GM23248 (cell line): ENCODE measurements around the gene GLG1.
"Not testable (repeated sequence)": the region's sequence is repeated elsewhere in the genome, so short reads cannot be mapped to it uniquely, and the experiment has no call there.

Source experiments
- EZH2 ChIP-seq: fragments of 200-600 bp; sonication (generic); IDR thresholded peaks from 2 replicates; pipeline ENCODE4 v1.6.1; 2018; ENCODE audit warnings: antibody characterized with exemption, mild to moderate bottlenecking; ENCODE audit not compliant: insufficient read depth, poor library complexity, severe bottlenecking
- EZH2phosphoT487 ChIP-seq: fragments of 200-600 bp; sonication (generic); IDR thresholded peaks from 2 replicates; pipeline ENCODE4 v1.6.1; 2018; ENCODE audit warnings: antibody characterized with exemption, moderate library complexity, mild to moderate bottlenecking, low read depth; ENCODE audit not compliant: insufficient read depth

DNA sequence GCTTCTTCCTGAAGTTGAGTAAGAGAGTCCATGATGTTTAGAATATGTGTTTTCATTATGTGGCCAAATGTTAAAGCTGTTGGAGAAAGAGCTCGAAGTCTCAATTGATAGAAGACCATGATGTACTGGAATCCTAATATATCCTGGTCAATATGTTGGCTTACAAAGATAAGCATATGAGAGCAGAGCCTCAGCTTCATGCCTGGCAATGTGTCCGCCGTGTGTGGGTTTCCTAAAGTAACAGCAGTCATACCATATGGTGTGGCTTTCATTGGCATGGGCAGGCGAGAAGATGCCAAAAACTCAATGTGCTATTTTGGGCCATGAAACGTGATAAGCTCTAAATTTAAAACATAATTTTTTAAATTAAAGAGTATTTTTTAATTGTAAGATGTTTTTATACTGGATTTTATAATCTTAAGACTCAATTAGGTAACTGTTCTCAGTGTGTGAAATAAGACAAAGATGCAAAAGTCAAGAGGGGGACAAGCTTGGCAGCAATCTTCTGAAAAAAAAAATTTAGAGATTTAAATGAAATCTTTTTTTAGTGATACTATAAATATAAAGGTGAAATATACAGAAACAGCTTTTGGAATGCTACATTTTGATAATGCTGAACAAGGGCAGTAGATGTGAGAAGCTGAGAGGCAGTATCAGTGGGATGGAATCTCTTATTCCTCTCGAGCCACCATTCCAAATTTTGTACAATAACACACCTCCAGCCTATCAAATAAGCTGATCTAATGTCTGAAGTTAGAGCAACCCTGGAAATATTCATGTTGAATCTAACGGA, 56.5 kb downstream of the GLG1 start:
- not testable (repeated sequence) for TF ChIP-seq EZH2, EZH2phosphoT487
